Measurements from ENCODE around the gene DPP4. TPM values are rescaled to one million over a fixed set of nuclear protein-coding genes. Genes with fewer than 3 reads are reported as not detected.

The DPP4 gene
- total and polyA plus RNA-seq, 2 of the 13 experiments (the other 11 are each of a cell fraction or from before 2014, with no cell fraction given) = 39.4 to 109 TPM

- TF ChIP-seq CREB1 (IDR thresholded peaks at IDR 0.05) = no peak
- TF ChIP-seq CREB1 (CRISPR knock-in tag; IDR thresholded peaks at IDR 0.05) = peak; percentile 56; the same call in 1 of the 2 replicates
- TF ChIP-seq FOSL1 (CRISPR knock-in tag; IDR thresholded peaks at IDR 0.05; ENCODE audit: borderline replicate concordance) = no peak; the same call in 1 of the 2 replicates
- no peak for TF ChIP-seq ZNF468 (CRISPR knock-in tag; IDR thresholded peaks at IDR 0.05)
- TF ChIP-seq ZNF251 (CRISPR knock-in tag; IDR thresholded peaks at IDR 0.05) = no peak
- 0 out of 2 replicates have a peak, but pooled peaks have one; percentile 26 for TF ChIP-seq ARID2 (CRISPR knock-in tag; IDR thresholded peaks at IDR 0.05; ENCODE audit: borderline replicate concordance)
- TF ChIP-seq KIAA2018 (CRISPR knock-in tag; IDR thresholded peaks at IDR 0.05; ENCODE audit: borderline replicate concordance) = no peak
- no peak for TF ChIP-seq ZFP41 (CRISPR knock-in tag; IDR thresholded peaks at IDR 0.05; ENCODE audit: borderline replicate concordance)
- no peak for TF ChIP-seq HOXA3 (CRISPR knock-in tag; IDR thresholded peaks at IDR 0.05)
- TF ChIP-seq SIX1 (CRISPR knock-in tag; IDR thresholded peaks at IDR 0.05; ENCODE audit: borderline replicate concordance) = peak; percentile 56; the same call in 1 of the 2 replicates
- TF ChIP-seq PREB (CRISPR knock-in tag; IDR thresholded peaks at IDR 0.05) = no peak
- TF ChIP-seq NFATC3 (CRISPR knock-in tag; IDR thresholded peaks at IDR 0.05) = no peak
- no peak for TF ChIP-seq MBNL3 (CRISPR knock-in tag; conservative IDR thresholded peaks at IDR 0.05)
- no peak for TF ChIP-seq ZNF772 (CRISPR knock-in tag; IDR thresholded peaks at IDR 0.05)
- TF ChIP-seq MAF1 (CRISPR knock-in tag; IDR thresholded peaks at IDR 0.05; ENCODE audit: borderline replicate concordance) = no peak
- no peak for TF ChIP-seq GPBP1L1 (CRISPR knock-in tag; IDR thresholded peaks at IDR 0.05)
- peak; percentile 84 for TF ChIP-seq TARDBP (CRISPR knock-in tag; IDR thresholded peaks at IDR 0.05)
- no peak for TF ChIP-seq MYC (CRISPR knock-in tag; IDR thresholded peaks at IDR 0.05; ENCODE audit: borderline replicate concordance)
- TF ChIP-seq MAFG (CRISPR knock-in tag; IDR thresholded peaks at IDR 0.05) = no peak
- no peak for TF ChIP-seq ATF7-NPFF (CRISPR knock-in tag; IDR thresholded peaks at IDR 0.05; ENCODE audit: low read depth)
Observed at GRCh38 chr2:162085090-162085891, 11.3 kb upstream of the DPP4 start (continued).
